ENCODE results near the gene GNA12.
"Not testable (repeated sequence)": the region's sequence is repeated elsewhere in the genome, so short reads cannot be mapped to it uniquely, and the experiment has no call there.

Gene GNA12

DNA sequence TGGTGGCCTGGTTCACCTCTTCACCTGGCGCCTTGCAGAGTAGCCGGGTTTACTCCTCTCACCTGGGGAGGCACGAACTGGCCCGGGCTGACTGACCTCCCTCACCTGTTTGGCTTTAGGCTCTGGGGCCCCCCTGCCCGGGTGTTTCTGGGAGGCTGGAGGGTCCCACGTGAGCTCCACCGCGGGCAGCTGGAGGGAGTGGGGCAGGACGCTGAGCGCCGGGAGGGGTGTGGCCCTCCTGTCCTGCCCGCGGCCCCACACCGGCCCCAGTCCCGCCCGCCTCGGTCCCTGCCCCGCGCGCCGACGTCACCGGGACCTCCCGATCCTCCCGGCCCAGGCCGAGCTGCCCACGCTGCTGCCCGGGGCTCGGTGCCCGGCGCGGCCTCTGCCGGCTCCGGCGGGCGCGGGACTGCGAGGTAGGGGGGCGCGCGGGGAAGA, 156.2 kb downstream of the GNA12 start, which contains the start of gene AMZ1:
AMZ1 (plus strand) TSS at position 322 of the 438 bp plus-strand sequence. CDS start 12,250 bp downstream, outside the sequence.
- Histone ChIP-seq H3K36me3 (ENCODE audit: insufficient read depth, low read length) (no peaks in the 10 kb centered on the region), H3K4me1 (ENCODE audit: control insufficient read depth, insufficient read depth, low read length) (peaks cover 30% of the 10 kb centered on the region), H3K27me3 (ENCODE audit: control insufficient read depth, insufficient read depth, low read length) (peaks cover 11% of the 10 kb centered on the region), H3K4me3 (ENCODE audit: low read length) (peak within 1 kb of the TSS; percentile 64), H3K4me2 (ENCODE audit: low read length) (peak within 1 kb of the TSS; percentile 84), H3K9ac (ENCODE audit: low read depth, low read length) (peak within 1 kb of the TSS; percentile 78), H3K9me3 (replicated peaks; ENCODE audit: low read length) (no peaks in the 10 kb centered on the region)

DNA sequence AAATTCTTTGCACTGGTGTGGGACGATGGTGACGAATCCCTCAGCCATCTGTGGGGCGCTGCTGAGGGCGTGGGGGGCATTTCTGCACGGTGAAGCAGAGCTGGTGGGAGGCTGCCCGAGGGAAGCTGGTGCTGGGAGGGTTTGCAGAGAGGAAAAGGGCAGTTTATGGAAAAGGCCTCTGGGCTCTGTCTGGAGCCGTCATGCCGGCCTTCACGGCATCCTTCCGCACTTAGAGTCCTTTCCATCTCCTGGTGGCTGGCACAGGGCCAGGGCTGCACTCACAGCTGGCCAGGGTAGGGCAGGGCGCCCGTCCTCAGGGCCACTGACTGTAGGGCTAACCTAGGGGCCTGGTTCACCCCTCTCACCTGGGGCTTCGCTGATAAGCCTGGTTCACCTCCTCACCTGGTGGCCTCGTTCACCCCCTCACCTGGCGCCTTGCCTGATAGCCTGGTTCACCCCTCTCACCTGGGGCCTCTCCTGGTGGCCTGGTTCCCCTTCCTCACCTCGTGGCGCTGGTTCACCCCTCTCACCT, 156.7 kb downstream of the GNA12 start:
- H3K9me3 ChIP-seq (replicated peaks; ENCODE audit: low read length): no peaks in the 10 kb centered on the region
- peak overlapping the region; percentile 84 for H3K4me2 ChIP-seq (ENCODE audit: low read length)
- H3K36me3 ChIP-seq (ENCODE audit: insufficient read depth, low read length): no peaks in the 10 kb centered on the region
- peaks cover 11% of the 10 kb centered on the region for H3K27me3 ChIP-seq (ENCODE audit: control insufficient read depth, insufficient read depth, low read length)
- H3K4me1 ChIP-seq (ENCODE audit: control insufficient read depth, insufficient read depth, low read length): peaks cover 33% of the 10 kb centered on the region
- peak overlapping the region; percentile 64 for H3K4me3 ChIP-seq (ENCODE audit: low read length)
- peak overlapping the region; percentile 78 for H3K9ac ChIP-seq (ENCODE audit: low read depth, low read length)

DNA sequence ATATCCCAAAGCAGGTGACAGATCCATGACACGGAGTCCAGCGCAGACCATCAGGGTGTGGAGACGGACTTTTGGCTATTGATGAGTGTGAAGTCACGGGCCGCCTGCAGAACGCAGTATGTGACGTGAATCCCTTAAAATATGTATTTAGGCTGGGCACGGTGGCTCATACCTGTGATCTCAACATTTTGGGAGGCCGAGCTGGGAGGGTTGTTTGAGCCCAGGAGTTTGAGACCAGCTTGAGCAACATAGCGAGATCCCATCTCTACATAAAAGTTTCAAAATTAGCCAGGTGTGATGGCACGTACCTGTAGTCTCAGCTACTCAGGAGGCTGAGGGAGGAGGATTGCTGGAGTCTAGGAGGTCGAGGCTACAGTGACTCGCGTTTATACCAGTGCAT, 158.0 kb downstream of the GNA12 start:
- Histone ChIP-seq H3K9ac (ENCODE audit: low read depth, low read length) (no peak overlapping the region), H3K4me3 (ENCODE audit: low read length) (no peak overlapping the region), H3K4me1 (ENCODE audit: control insufficient read depth, insufficient read depth, low read length) (peaks cover 33% of the 10 kb centered on the region), H3K36me3 (ENCODE audit: insufficient read depth, low read length) (no peaks in the 10 kb centered on the region), H3K4me2 (ENCODE audit: low read length) (no peak overlapping the region), H3K27me3 (ENCODE audit: control insufficient read depth, insufficient read depth, low read length) (peaks cover 20% of the 10 kb centered on the region), H3K9me3 (replicated peaks; ENCODE audit: low read length) (no peaks in the 10 kb centered on the region)

DNA sequence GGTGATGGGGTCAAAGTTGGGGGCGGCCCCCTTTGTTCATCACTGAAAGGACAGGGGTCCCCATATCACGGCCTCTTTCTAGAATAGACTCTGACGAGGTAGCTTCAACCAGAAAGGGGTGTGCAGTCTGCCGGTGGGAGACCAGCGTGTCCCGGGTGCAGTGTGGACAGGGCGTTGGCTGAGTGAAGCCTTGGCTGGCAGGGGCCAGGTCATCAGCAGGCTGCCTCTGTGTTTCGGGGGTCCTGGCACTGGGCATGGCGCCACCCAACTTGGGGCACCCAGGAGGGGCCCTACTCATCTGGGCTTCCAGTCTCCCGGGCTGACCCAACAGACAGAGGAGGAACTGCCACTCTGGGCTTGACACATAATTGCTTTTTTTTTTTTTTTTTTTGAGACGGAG, 159.6 kb downstream of the GNA12 start:
- Histone ChIP-seq H3K4me1 (ENCODE audit: control insufficient read depth, insufficient read depth, low read length) (peaks cover 26% of the 10 kb centered on the region), H3K36me3 (ENCODE audit: insufficient read depth, low read length) (no peaks in the 10 kb centered on the region), H3K4me2 (ENCODE audit: low read length) (no peak overlapping the region), H3K9ac (ENCODE audit: low read depth, low read length) (no peak overlapping the region), H3K9me3 (replicated peaks; ENCODE audit: low read length) (no peaks in the 10 kb centered on the region), H3K27me3 (ENCODE audit: control insufficient read depth, insufficient read depth, low read length) (peaks cover 27% of the 10 kb centered on the region), H3K4me3 (ENCODE audit: low read length) (no peak overlapping the region)

DNA sequence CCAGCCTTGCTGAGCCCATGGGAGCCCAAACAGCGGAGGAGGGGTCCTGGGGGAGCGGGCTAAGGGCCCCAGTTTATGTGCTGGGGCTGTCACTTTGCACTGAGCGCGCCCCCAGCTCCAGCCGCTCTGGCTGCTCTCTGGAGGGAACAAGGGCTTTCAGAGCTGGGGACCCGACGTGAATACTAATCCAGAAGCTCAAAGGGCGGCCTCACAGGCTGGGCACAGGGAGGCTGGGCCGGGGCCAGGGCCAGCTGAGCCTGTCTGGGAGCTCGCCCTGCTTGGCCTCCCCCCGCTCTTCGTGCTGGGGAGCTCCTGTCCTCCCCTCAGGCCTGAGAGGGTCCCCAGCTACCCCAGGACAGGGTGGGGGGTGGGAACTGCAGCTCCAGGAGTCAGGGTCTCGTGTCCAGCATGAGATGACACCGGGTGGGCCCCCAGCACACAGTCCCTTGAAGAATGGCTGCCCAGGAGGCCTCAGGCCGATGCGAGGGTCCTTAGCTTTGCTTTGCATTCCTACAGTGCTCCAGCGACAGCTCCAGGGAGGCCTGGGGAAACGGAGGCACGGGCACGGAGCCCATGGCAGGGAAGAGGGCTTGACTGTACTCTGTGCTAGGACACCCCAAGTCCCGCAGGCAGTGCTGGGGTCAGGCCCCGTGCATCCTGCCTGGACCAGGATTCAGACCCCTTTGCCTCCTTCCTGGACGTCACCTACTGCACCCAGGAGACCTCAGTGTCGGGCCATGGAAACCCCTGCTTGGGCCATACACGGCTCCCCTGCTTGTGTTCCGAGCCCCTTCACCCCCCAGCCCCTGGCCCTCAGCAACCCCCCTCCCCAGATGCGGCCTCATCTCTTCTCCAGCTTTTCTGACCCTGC, 161.9 kb downstream of the GNA12 start:
- Histone ChIP-seq H3K27me3 (ENCODE audit: control insufficient read depth, insufficient read depth, low read length) (peaks cover 16% of the 10 kb centered on the region), H3K4me3 (ENCODE audit: low read length) (no peak overlapping the region)

DNA sequence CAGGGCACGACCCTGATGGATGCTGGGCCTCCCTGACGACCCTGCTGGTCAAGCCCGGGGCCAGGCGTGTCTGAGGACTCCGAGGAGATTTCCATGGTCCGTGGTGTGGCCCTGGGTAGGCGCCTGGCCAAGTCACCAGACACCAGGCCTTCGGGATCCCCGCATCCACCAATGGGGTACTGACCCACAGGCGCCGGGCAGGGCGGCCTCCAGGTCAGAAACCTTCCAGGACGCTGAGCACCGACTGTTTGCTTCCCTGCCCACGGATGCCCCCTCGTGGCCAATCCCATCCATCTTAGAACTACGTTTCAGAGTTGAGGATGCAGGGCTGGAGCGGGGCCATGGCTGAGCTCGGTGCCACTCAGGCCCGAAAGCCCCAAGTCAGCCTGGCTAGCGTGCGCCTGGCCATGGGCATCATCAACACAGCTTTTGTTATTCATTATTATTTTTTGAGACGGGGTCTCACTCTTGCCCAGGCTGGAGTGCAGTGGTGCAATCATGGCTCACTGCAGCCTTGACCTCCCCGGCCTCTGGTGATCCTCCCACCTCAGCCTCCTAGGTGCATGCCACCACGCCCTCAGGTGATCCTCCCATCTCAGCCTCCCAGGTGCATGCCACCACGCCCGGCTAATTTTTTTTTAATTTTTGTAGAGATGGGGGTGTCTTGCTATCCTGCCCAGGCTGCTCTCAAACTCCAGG, 163.2 kb downstream of the GNA12 start:
- Histone ChIP-seq H3K4me2 (ENCODE audit: low read length) (no peak overlapping the region), H3K4me1 (ENCODE audit: control insufficient read depth, insufficient read depth, low read length) (peaks cover 2% of the 10 kb centered on the region), H3K9me3 (replicated peaks; ENCODE audit: low read length) (no peaks in the 10 kb centered on the region), H3K27me3 (ENCODE audit: control insufficient read depth, insufficient read depth, low read length) (peaks cover 16% of the 10 kb centered on the region), H3K9ac (ENCODE audit: low read depth, low read length) (no peak overlapping the region), H3K36me3 (ENCODE audit: insufficient read depth, low read length) (no peaks in the 10 kb centered on the region), H3K4me3 (ENCODE audit: low read length) (no peak overlapping the region)

More for the DNA sequence above, 161.9 kb downstream of the GNA12 start:
- Histone ChIP-seq H3K9ac (ENCODE audit: low read depth, low read length) (no peak overlapping the region), H3K4me2 (ENCODE audit: low read length) (no peak overlapping the region), H3K4me1 (ENCODE audit: control insufficient read depth, insufficient read depth, low read length) (peaks cover 5% of the 10 kb centered on the region), H3K9me3 (replicated peaks; ENCODE audit: low read length) (no peaks in the 10 kb centered on the region), H3K36me3 (ENCODE audit: insufficient read depth, low read length) (no peaks in the 10 kb centered on the region)

DNA sequence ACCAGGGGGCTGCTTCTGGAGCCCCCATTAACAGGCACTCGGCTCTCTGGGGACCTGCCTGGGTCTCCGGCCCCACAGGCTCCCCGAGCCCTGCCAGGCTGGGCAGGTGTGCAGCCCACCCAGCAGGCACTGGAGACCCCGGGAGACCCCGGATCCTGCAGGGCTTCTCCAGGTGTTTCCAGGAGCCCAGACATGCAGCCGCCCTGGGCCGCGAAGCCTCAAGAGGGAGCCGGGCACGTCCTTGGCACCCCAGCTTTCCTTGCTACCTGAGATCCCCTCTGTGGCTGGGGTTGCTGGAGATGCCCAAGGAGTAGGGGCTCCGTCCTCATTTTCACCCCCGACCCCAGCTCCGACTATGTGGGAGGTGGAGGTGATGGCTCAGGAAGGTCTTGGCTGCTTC, 163.9 kb downstream of the GNA12 start:
- Histone ChIP-seq H3K9me3 (replicated peaks; ENCODE audit: low read length) (no peaks in the 10 kb centered on the region), H3K9ac (ENCODE audit: low read depth, low read length) (no peak overlapping the region), H3K27me3 (ENCODE audit: control insufficient read depth, insufficient read depth, low read length) (peaks cover 16% of the 10 kb centered on the region), H3K4me1 (ENCODE audit: control insufficient read depth, insufficient read depth, low read length) (peaks cover 2% of the 10 kb centered on the region), H3K4me2 (ENCODE audit: low read length) (no peak overlapping the region), H3K4me3 (ENCODE audit: low read length) (no peak overlapping the region), H3K36me3 (ENCODE audit: insufficient read depth, low read length) (no peaks in the 10 kb centered on the region)

DNA sequence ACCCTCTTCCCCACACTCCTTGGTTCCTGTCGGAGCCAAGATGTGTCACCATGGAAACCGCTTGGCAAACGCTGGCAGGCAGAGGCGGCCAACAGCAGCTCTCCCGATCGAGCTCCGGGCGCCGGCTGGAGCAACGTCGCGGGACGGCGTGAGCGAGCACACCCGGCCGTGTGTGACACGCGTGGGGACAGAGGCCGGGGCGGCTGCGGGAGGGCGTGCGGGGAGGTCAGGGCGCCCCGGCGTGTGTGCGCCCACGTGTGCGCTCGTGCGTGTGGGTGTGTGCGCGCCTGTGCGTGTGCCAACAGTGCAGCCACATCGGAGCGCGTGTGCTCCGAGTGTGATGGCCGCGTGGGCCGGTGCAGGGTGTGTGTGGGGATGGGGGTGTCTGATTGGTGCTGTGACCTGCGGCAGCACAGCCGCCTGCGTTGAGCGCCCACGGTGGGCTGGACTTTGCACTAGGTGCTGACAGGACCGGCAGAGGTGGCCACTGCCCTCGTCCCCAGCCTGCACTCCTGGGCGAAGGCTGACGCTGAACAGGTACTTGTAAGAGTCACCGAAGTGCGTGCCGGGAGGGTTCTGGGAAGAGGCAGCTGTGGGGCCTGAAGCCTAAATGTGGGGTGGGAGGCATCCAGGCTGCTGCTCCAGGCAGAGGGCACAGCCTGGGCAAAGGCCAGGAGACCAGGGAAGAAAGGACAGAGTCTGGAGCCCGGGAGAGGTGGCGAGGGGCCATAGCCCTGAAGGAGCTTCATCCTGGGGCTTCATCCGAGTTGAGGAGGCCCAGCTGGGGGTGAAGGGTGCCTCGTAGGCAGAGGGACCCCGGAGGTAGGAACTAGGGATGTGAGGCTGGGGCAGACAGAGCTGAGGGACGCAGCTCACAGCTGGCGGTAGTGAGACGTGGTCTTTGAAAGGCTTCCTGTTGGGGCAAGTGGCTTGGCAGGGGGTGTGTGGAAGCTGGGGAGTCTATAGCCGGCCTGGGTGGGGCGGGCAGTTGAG, 164.7 kb downstream of the GNA12 start:
- H3K4me1 ChIP-seq (ENCODE audit: control insufficient read depth, insufficient read depth, low read length); H3K36me3 ChIP-seq (ENCODE audit: insufficient read depth, low read length); H3K4me3 ChIP-seq (ENCODE audit: low read length); H3K9me3 ChIP-seq (replicated peaks; ENCODE audit: low read length); H3K9ac ChIP-seq (ENCODE audit: low read depth, low read length): not testable (repeated sequence)
- H3K27me3 ChIP-seq (ENCODE audit: control insufficient read depth, insufficient read depth, low read length): peaks cover 16% of the 10 kb centered on the region
- peak overlapping the region; percentile 54 for H3K4me2 ChIP-seq (ENCODE audit: low read length)

DNA sequence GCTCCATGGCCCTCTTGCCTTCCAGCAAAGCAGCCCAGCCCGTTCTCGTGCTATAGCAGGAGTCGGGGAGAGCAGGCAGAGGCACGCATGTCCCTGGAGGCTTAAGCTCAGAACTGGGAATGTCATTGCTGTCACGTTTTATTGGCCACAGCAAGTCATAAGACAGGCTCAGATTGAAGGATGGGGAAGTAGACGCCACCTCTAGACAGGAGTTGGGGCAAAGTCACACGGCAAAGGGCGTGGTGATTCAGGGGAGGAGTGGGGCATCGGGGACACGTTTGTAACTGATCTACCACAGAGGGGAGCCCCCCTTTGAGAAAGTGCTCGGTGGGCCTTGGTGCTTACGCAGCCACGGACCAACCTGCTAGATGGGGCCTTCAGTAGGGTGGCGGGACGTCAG, 165.7 kb downstream of the GNA12 start:
- H3K4me1 ChIP-seq (ENCODE audit: control insufficient read depth, insufficient read depth, low read length); H3K9me3 ChIP-seq (replicated peaks; ENCODE audit: low read length); H3K4me3 ChIP-seq (ENCODE audit: low read length): not testable (repeated sequence)

More for the DNA sequence above, 165.7 kb downstream of the GNA12 start:
- H3K4me2 ChIP-seq (ENCODE audit: low read length); H3K36me3 ChIP-seq (ENCODE audit: insufficient read depth, low read length); H3K9ac ChIP-seq (ENCODE audit: low read depth, low read length): not testable (repeated sequence)
- peaks cover 16% of the 10 kb centered on the region for H3K27me3 ChIP-seq (ENCODE audit: control insufficient read depth, insufficient read depth, low read length)
